Esophagus muscularis mucosa (tissue), 4 donors: ENCODE data around the gene LCP2. TPM values are rescaled to one million over a fixed set of nuclear protein-coding genes. Genes with fewer than 3 reads are reported as not detected.

Source experiments
- DNase-seq: peaks from one replicate; pipeline ENCODE4 v3.0.0-alpha.2; 2017; ENCODE audit errors: extremely low spot score
- H3K27ac ChIP-seq, 4 donors: fragments of 200-600 bp; sonication (generic); replicated peaks in 1 of 4; 1 replicate in 3 of 4; 2 replicates in 1 of 4; pipeline ENCODE4 v1.5.1; 2016 to 2019; ENCODE audit warnings: mild to moderate bottlenecking in 1 of 4
- H3K27me3 ChIP-seq, 4 donors: fragments of 200-600 bp; sonication (generic); one replicate each; pipeline versions ENCODE4 v1.5.1 to v1.6.0; 2016 to 2019
- H3K36me3 ChIP-seq, 4 donors: fragments of 200-600 bp; sonication (generic); one replicate each; pipeline ENCODE4 v1.5.1; 2016 to 2019
- H3K4me1 ChIP-seq, 4 donors: fragments of 200-600 bp; sonication (generic); one replicate each; pipeline ENCODE4 v1.5.1; 2016 to 2019
- H3K4me3 ChIP-seq, 4 donors: fragments of 200-600 bp; sonication (generic); 1 replicate in 2 of 4; 2 replicates in 2 of 4; pipeline ENCODE4 v1.5.1; 2016 to 2019; ENCODE audit warnings: mild to moderate bottlenecking in 4 of 4, moderate library complexity in 1 of 4
- H3K9me3 ChIP-seq, 4 donors: fragments of 200-600 bp; sonication (generic); 1 replicate in 3 of 4; 2 replicates in 1 of 4; pipeline ENCODE4 v1.5.1; 2016 to 2019
- CTCF ChIP-seq, 3 experiments: fragments of 200-600 bp in 2 of 3; fragments of 450-650 bp in 1 of 3; sonication (generic) in 2 of 3; IDR thresholded peaks; one replicate each; pipeline ENCODE4 v1.5.1; 2017 to 2019; ENCODE audit warnings: antibody characterized with exemption in 3 of 3, mild to moderate bottlenecking in 2 of 3, moderate library complexity in 1 of 3
- EP300 ChIP-seq: sonication (generic); formaldehyde crosslinking; IDR thresholded peaks from one replicate; pipeline ENCODE4 v1.6.1; 2017; ENCODE audit warnings: antibody characterized with exemption
- POLR2A ChIP-seq: fragments of 450-650 bp; IDR thresholded peaks from one replicate; pipeline ENCODE4 v1.6.1; 2017; ENCODE audit warnings: antibody characterized with exemption, moderate library complexity, mild to moderate bottlenecking, low read depth
- POLR2AphosphoS5 ChIP-seq, 2 donors: sonication (generic); formaldehyde crosslinking; IDR thresholded peaks; one replicate each; pipeline ENCODE4 v1.6.1; 2017; ENCODE audit warnings: antibody characterized with exemption in 2 of 2
- WGBS: methylation state at CpG from one replicate; pipeline ENCODE4 v1.1.5; 2018; 5-methylcytosine and 5-hydroxymethylcytosine counted together
- intact Hi-C: fragments of 100-400 bp; cut with DNase I; formaldehyde crosslinking; loops from one replicate; pipeline ENCODE4 v1.15.1; 2023
- total RNA-seq, 4 donors: library from RNA; depleted of rRNA; stranded (reverse); fragments of >200 nt; gene quantifications; one replicate each; pipeline versions ENCODE4 v1.1.0 to v1.2.1, GENCODE V29; 2016

The LCP2 gene
- total RNA-seq, 4 donors from 2014 or later: 6.8 to 20.4 (median 9.0) TPM

DNA sequence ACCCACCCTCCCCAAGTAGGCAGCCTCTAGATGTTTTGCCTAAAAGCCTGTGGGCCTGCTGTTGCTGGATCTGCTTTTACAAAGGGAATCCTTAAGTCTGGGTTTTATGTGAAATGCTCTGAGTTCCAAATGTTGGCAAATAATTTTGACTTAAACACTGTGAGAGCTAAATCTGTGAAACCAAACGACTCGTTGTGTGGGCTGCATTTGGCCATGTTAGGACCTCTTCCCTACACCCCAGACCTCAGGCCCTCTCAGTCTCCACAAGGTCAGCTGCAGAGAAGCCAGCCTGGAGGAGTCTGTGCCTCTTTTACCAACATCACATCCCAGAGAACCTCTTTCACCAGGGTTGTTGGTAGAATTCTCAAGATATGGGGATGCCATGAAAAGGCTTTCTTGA, 9.4 kb downstream of the LCP2 start:
- intact Hi-C loops: no loop called here
- no peaks in the 10 kb centered on the region for H3K27me3 ChIP-seq
- no peak for TF ChIP-seq EP300
- 89% methylated on average over 2 of the region's 2 CpGs for WGBS
- DNase-seq: no peak
- peaks cover 0 to 6% (median 3%) of the 10 kb centered on the region in 4 donors for H3K9me3 ChIP-seq
- no peak overlapping the region for H3K4me3 ChIP-seq
- H3K4me1 ChIP-seq: peaks cover 11 to 36% (median 31%) of the 10 kb centered on the region in 4 donors
- H3K36me3 ChIP-seq: peaks cover 0 to 5% (median 0%) of the 10 kb centered on the region in 4 donors
- peak overlapping the region; percentile 50 to 64 (median 58) for H3K27ac ChIP-seq

- intact Hi-C loops: no loop called here
- peak; percentile 68 to 76 for TF ChIP-seq POLR2AphosphoS5 (IDR thresholded peaks at IDR 0.05)
- no peak for TF ChIP-seq POLR2A
- H3K27ac ChIP-seq: peak overlapping the region; percentile 50 to 64 (median 58)
These were observed 10.0 kb downstream of the LCP2 start for GRCh38 chr5:170287532-170287931.

GRCh38 chr5:170286386-170286925, 11.1 kb downstream of the LCP2 start:
- H3K4me1 ChIP-seq: peaks cover 11 to 36% (median 29%) of the 10 kb centered on the region in 4 donors
- 82% methylated on average over 3 of the region's 3 CpGs for WGBS
- no peak for DNase-seq
- no peaks in the 10 kb centered on the region for H3K36me3 ChIP-seq
- intact Hi-C loops: no loop called here
- TF ChIP-seq EP300 (no peak), CTCF (IDR thresholded peaks at IDR 0.05) (no peak), POLR2AphosphoS5 (IDR thresholded peaks at IDR 0.05) (no peak), POLR2A (no peak)
- H3K4me3 ChIP-seq: no peak overlapping the region
- H3K27ac ChIP-seq: peak overlapping the region in 1 of 4 donors; percentile 54
- H3K9me3 ChIP-seq: peaks cover 0 to 6% (median 3%) of the 10 kb centered on the region in 4 donors
- H3K27me3 ChIP-seq: no peaks in the 10 kb centered on the region

More at GRCh38 chr5:170287532-170287931, 10.0 kb downstream of the LCP2 start:
- DNase-seq: peak; percentile 94
- no peak overlapping the region for H3K4me3 ChIP-seq
- peaks cover 0 to under 1% (median 0%) of the 10 kb centered on the region in 4 donors for H3K36me3 ChIP-seq
- WGBS: 9% methylated on average over 1 of the region's 1 CpG
- H3K9me3 ChIP-seq: peaks cover 0 to 6% (median 3%) of the 10 kb centered on the region in 4 donors
- H3K4me1 ChIP-seq: peaks cover 11 to 36% (median 31%) of the 10 kb centered on the region in 4 donors
- H3K27me3 ChIP-seq: no peaks in the 10 kb centered on the region

GRCh38 chr5:170285181-170285580, 12.4 kb downstream of the LCP2 start:
- intact Hi-C loops: no loop called here
- Histone ChIP-seq H3K27ac (no peak overlapping the region), H3K4me3 (no peak overlapping the region), H3K36me3 (no peaks in the 10 kb centered on the region), H3K27me3 (no peaks in the 10 kb centered on the region), H3K4me1 (peaks cover 13 to 42% (median 36%) of the 10 kb centered on the region in 4 donors), H3K9me3 (peaks cover 0 to 6% (median under 1%) of the 10 kb centered on the region in 4 donors)
- no peak for DNase-seq
- TF ChIP-seq CTCF (IDR thresholded peaks at IDR 0.05) (no peak), POLR2AphosphoS5 (IDR thresholded peaks at IDR 0.05) (no peak), EP300 (no peak)

DNA sequence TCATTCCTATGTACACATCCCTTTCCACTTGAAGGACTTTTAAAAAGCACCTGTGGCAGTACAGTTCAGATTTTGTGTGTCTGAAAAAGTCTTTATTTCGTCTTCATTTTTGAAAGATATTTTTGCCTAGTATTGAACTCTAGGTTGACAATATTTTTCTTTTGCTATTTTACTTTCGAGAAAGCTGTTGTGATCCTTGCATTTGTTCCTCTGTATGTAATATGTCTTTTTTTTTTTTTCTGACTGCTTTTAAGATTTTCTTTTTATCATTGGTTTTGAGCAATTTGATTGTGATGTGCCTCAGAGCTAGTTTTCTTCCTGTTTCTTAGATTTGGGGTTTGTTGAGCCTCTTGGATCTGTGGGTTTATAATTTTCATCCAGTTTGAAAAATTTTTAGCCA, 13.3 kb downstream of the LCP2 start:
- H3K4me1 ChIP-seq: peaks cover 20 to 45% (median 39%) of the 10 kb centered on the region in 4 donors
- H3K36me3 ChIP-seq: no peaks in the 10 kb centered on the region
- no peak overlapping the region for H3K27ac ChIP-seq
- intact Hi-C loops: no loop called here
- DNase-seq: no peak
- WGBS: 100% methylated on average over 2 of the region's 2 CpGs
- H3K27me3 ChIP-seq: no peaks in the 10 kb centered on the region
- H3K4me3 ChIP-seq: no peak overlapping the region
- TF ChIP-seq POLR2A (no peak), POLR2AphosphoS5 (IDR thresholded peaks at IDR 0.05) (no peak), CTCF (IDR thresholded peaks at IDR 0.05) (no peak), EP300 (no peak)
- H3K9me3 ChIP-seq: peaks cover 0 to 6% (median 0%) of the 10 kb centered on the region in 4 donors

DNA sequence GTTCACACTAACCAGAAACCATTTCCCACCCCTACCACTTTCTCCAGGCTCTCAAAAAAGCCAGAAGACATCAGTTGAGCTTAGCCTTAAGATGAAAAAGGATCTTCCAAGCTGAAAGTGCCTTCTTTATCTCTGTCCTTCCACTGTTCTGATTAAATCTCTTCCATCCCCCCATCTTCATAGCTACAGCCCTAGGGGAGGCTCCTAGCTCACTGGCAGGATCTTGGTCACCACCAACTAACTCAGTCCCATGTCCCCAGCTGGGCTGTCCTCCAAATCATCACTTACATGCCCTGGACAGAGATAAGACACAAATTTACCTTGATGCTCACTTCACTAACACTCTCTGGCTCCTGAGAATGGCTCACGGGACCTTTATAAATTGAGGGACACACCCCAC, 14.3 kb downstream of the LCP2 start:
- no peak for DNase-seq
- TF ChIP-seq POLR2A (no peak), CTCF (IDR thresholded peaks at IDR 0.05) (no peak), POLR2AphosphoS5 (IDR thresholded peaks at IDR 0.05) (no peak), EP300 (no peak)
- no peaks in the 10 kb centered on the region for H3K36me3 ChIP-seq
- H3K27ac ChIP-seq: no peak overlapping the region
- intact Hi-C loops: no loop called here
- no peak overlapping the region for H3K4me3 ChIP-seq
- H3K9me3 ChIP-seq: peaks cover 0 to 6% (median 0%) of the 10 kb centered on the region in 4 donors
- no peaks in the 10 kb centered on the region for H3K27me3 ChIP-seq
- H3K4me1 ChIP-seq: peaks cover 19 to 42% (median 38%) of the 10 kb centered on the region in 4 donors
- WGBS: 100% methylated on average over 1 of the region's 1 CpG
